Limb (tissue), 2 donors: ENCODE measurements around the gene MAPKBP1.
"Not testable (repeated sequence)": the region's sequence is repeated elsewhere in the genome, so short reads cannot be mapped to it uniquely, and the experiment has no call there.

Experiments
- DNase-seq, 2 donors: peaks; one replicate each; pipeline ENCODE4 v3.0.0-alpha.2; 2016; ENCODE audit errors: extremely low spot score in 2 of 2

The MAPKBP1 gene

GRCh38 chr15:41774062-41774881 is at the start of gene MAPKBP1:
TSS of gene MAPKBP1 (plus strand) at chr15:41774484. CDS start at chr15:41775276, 792 bp downstream.
- peak; percentile 97 to 98 for DNase-seq

GRCh38 chr15:41727143-41727542 is 47.1 kb upstream of the MAPKBP1 start:
- DNase-seq, result no peak

- DNase-seq, result not testable (repeated sequence)
Observed at GRCh38 chr15:41728061-41728460, 46.2 kb upstream of the MAPKBP1 start.

GRCh38 chr15:41730543-41730942 is 43.7 kb upstream of the MAPKBP1 start:
- DNase-seq, result no peak

GRCh38 chr15:41732483-41732882 is 41.8 kb upstream of the MAPKBP1 start:
- no peak for DNase-seq

GRCh38 chr15:41734079-41734478 is 40.2 kb upstream of the MAPKBP1 start:
- no peak for DNase-seq

- no peak for DNase-seq
Observed at GRCh38 chr15:41735046-41735445, 39.2 kb upstream of the MAPKBP1 start.

- DNase-seq, result not testable (repeated sequence)
Observed at GRCh38 chr15:41735492-41735891, 38.8 kb upstream of the MAPKBP1 start.

- DNase-seq, result no peak
Observed at GRCh38 chr15:41746802-41747201, 27.5 kb upstream of the MAPKBP1 start.

GRCh38 chr15:41756198-41756597 is 18.1 kb upstream of the MAPKBP1 start:
- DNase-seq, result no peak

GRCh38 chr15:41772720-41773331 is 1.5 kb upstream of the MAPKBP1 start:
- DNase-seq, result peak; percentile 50 to 55

GRCh38 chr15:41773332-41773728 is 954 bp upstream of the MAPKBP1 start:
- no peak for DNase-seq

- DNase-seq, result no peak
Observed at GRCh38 chr15:41773729-41774061, 589 bp upstream of the MAPKBP1 start.

GRCh38 chr15:41774882-41775417 is 666 bp downstream of the MAPKBP1 start:
- DNase-seq, result no peak

GRCh38 chr15:41775651-41776050 is 1.4 kb downstream of the MAPKBP1 start:
- no peak for DNase-seq

- no peak for DNase-seq
Observed at GRCh38 chr15:41777421-41777973, 3.2 kb downstream of the MAPKBP1 start.

- no peak for DNase-seq
Observed at GRCh38 chr15:41778521-41778920, 4.2 kb downstream of the MAPKBP1 start.

GRCh38 chr15:41779662-41780157 is 5.4 kb downstream of the MAPKBP1 start:
- DNase-seq, result no peak

GRCh38 chr15:41780266-41780665 is 6.0 kb downstream of the MAPKBP1 start:
- DNase-seq, result no peak

- no peak for DNase-seq
Observed at GRCh38 chr15:41780727-41781126, 6.4 kb downstream of the MAPKBP1 start.

GRCh38 chr15:41782371-41783282 is 8.3 kb downstream of the MAPKBP1 start:
- no peak for DNase-seq
